Stomach (tissue), 9 donors: ENCODE measurements around the gene CLCA1. TPM values are rescaled to one million over a fixed set of nuclear protein-coding genes. Genes with fewer than 3 reads are reported as not detected.

Experiments
- DNase-seq, 2 donors: peaks; one replicate each; pipeline versions ENCODE4 v3.0.0 to v3.0.0-alpha.2; 2013 to 2019
- H3K27ac ChIP-seq, 5 donors: fragments of 200-600 bp in 4 of 5; sonication (generic) in 4 of 5; one replicate each; pipeline ENCODE4 v1.5.1; 2013 to 2019; ENCODE audit warnings: mild to moderate bottlenecking in 1 of 5, moderate library complexity in 1 of 5
- H3K27me3 ChIP-seq, 3 donors: fragments of 200-600 bp; sonication (generic); one replicate each; pipeline ENCODE4 v1.5.1; 2017 to 2019; ENCODE audit warnings: mixed run types in 1 of 3
- H3K36me3 ChIP-seq, 4 donors: fragments of 200-600 bp; sonication (generic); 1 replicate in 3 of 4; 2 replicates in 1 of 4; pipeline ENCODE4 v1.5.1; 2016 to 2019
- H3K4me1 ChIP-seq, 4 donors: fragments of 200-600 bp; sonication (generic); one replicate each; pipeline ENCODE4 v1.5.1; 2016 to 2019
- H3K4me3 ChIP-seq, 4 donors: fragments of 200-600 bp; sonication (generic) in 3 of 4; one replicate each; pipeline ENCODE4 v1.5.1; 2016 to 2019; ENCODE audit warnings: mild to moderate bottlenecking in 1 of 4
- H3K9me3 ChIP-seq, 4 donors: fragments of 200-600 bp; sonication (generic); one replicate each; pipeline ENCODE4 v1.5.1; 2016 to 2019
- EP300 ChIP-seq: sonication (generic); formaldehyde crosslinking; IDR thresholded peaks from one replicate; pipeline ENCODE4 v1.6.1; 2017; ENCODE audit warnings: antibody characterized with exemption
- POLR2A ChIP-seq, 4 donors: fragments of 450-650 bp; IDR thresholded peaks; one replicate each; pipeline ENCODE4 v1.6.1; 2016; ENCODE audit warnings: antibody characterized with exemption in 4 of 4, control low read depth in 2 of 4, mild to moderate bottlenecking in 1 of 4, moderate library complexity in 1 of 4
- POLR2AphosphoS5 ChIP-seq, 3 donors: sonication (generic); formaldehyde crosslinking; IDR thresholded peaks; one replicate each; pipeline ENCODE4 v1.6.1; 2016; ENCODE audit warnings: antibody characterized with exemption in 3 of 3
- WGBS, 5 donors: extraction: QIAGEN DNeasy Blood & Tissue Kit in 3 of 5; methylation state at CpG; one replicate each; pipeline versions ENCODE4 v1.1.5 to v1.1.7; 2013 to 2018; 5-methylcytosine and 5-hydroxymethylcytosine counted together
- intact Hi-C: fragments of 100-400 bp; cut with DNase I; formaldehyde crosslinking; loops from one replicate; pipeline ENCODE4 v1.15.1; 2023; ENCODE audit warnings: low total_unique reads
- polyA plus RNA-seq, 3 donors: library from polyadenylated mRNA; stranded (reverse); fragments of 200-250 nt; gene quantifications; one replicate each; pipeline ENCODE4 v1.2.3, GENCODE V29; 2013
- total RNA-seq, 5 donors: library from RNA; depleted of rRNA; stranded (reverse); fragments of >200 nt; gene quantifications; one replicate each; pipeline versions ENCODE4 v1.1.0 to v1.2.3, GENCODE V29; 2014 to 2016
- TF ChIP-seq, protein P1 (sequence below), 7 experiments: fragments of 450-650 bp in 4 of 7; fragments of 200-600 bp in 3 of 7; sonication (generic) in 3 of 7; IDR thresholded peaks; one replicate each; pipeline ENCODE4 v1.5.1; 2016 to 2019; ENCODE audit warnings: antibody characterized with exemption in 7 of 7, control low read depth in 2 of 7, mild to moderate bottlenecking in 1 of 7
- donor health status: healthy with polysubstance abuse.
- donor health status: Bipolar disorder and iron deficiency.
- donor health status: healthy.

The CLCA1 gene
- total and polyA plus RNA-seq, 8 donors = 0.12 to 89.8 (median 13.0) TPM; not detected in 4

DNA sequence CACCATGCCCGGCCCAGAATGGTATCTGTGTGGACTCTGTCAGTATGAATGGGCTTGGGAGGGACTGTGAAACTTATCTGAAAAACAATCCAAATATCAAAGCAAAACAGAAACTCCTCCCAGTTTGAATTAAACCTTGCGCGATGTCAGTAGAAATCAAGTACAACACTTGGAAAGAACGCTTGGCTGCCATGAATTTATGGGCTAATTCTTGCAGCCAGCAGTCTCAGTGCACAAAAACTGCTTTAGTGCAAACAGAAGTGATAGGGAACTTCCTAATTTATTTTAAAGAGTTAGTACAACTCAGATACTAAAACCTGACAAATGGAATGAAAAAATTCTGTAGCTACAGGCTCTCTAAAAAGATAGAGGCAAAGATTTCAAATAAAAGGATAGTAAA, 8.5 kb downstream of the CLCA1 start:
- DNase-seq = no peak
- Histone ChIP-seq H3K4me1 (no peaks in the 10 kb centered on the region), H3K27ac (no peak overlapping the region), H3K9me3 (no peaks in the 10 kb centered on the region), H3K36me3 (no peaks in the 10 kb centered on the region), H3K4me3 (no peak overlapping the region), H3K27me3 (peaks cover 0 to 3% (median 0%) of the 10 kb centered on the region in 3 donors)
- 68 to 71% (median 69%) methylated on average over 4 of the region's 4 CpGs for WGBS, 5 donors
- TF ChIP-seq POLR2AphosphoS5 (IDR thresholded peaks at IDR 0.05) = no peak
- TF ChIP-seq, protein P1, sequence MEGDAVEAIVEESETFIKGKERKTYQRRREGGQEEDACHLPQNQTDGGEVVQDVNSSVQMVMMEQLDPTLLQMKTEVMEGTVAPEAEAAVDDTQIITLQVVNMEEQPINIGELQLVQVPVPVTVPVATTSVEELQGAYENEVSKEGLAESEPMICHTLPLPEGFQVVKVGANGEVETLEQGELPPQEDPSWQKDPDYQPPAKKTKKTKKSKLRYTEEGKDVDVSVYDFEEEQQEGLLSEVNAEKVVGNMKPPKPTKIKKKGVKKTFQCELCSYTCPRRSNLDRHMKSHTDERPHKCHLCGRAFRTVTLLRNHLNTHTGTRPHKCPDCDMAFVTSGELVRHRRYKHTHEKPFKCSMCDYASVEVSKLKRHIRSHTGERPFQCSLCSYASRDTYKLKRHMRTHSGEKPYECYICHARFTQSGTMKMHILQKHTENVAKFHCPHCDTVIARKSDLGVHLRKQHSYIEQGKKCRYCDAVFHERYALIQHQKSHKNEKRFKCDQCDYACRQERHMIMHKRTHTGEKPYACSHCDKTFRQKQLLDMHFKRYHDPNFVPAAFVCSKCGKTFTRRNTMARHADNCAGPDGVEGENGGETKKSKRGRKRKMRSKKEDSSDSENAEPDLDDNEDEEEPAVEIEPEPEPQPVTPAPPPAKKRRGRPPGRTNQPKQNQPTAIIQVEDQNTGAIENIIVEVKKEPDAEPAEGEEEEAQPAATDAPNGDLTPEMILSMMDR (IDR thresholded peaks at IDR 0.05) = no peak
- TF ChIP-seq EP300 = no peak
- intact Hi-C loops = no loop called here

DNA sequence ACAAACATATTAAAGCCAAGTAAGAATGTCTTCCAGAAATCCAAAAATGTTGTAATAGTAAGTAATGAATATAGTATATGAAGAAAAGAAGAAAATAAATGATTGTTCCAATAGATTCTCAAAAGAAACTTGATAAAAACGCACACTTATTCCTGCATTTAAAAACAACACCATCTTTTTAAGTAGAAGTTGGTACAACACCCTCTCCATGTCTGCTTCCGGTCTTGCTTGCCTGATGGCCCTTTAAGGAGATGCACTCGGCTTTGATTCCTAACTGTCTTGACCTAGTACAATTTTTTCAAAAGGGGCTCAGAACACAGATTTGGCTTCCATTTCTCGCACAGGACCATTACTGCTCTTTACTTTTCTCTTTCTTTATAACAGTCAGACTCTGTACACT, 9.0 kb downstream of the CLCA1 start:
- H3K36me3 ChIP-seq = no peaks in the 10 kb centered on the region
- intact Hi-C loops = no loop called here
- H3K4me3 ChIP-seq = no peak overlapping the region
- H3K27ac ChIP-seq = no peak overlapping the region
- WGBS, 5 donors = 68 to 88% (median 83%) methylated on average over 4 of the region's 4 CpGs
- H3K27me3 ChIP-seq = no peaks in the 10 kb centered on the region
- TF ChIP-seq POLR2A (IDR thresholded peaks at IDR 0.05) (no peak), POLR2AphosphoS5 (IDR thresholded peaks at IDR 0.05) (no peak), EP300 (no peak)
- TF ChIP-seq, protein P1 (IDR thresholded peaks at IDR 0.05) = no peak
- no peak for DNase-seq
- no peaks in the 10 kb centered on the region for H3K9me3 ChIP-seq
- H3K4me1 ChIP-seq = no peaks in the 10 kb centered on the region

DNA sequence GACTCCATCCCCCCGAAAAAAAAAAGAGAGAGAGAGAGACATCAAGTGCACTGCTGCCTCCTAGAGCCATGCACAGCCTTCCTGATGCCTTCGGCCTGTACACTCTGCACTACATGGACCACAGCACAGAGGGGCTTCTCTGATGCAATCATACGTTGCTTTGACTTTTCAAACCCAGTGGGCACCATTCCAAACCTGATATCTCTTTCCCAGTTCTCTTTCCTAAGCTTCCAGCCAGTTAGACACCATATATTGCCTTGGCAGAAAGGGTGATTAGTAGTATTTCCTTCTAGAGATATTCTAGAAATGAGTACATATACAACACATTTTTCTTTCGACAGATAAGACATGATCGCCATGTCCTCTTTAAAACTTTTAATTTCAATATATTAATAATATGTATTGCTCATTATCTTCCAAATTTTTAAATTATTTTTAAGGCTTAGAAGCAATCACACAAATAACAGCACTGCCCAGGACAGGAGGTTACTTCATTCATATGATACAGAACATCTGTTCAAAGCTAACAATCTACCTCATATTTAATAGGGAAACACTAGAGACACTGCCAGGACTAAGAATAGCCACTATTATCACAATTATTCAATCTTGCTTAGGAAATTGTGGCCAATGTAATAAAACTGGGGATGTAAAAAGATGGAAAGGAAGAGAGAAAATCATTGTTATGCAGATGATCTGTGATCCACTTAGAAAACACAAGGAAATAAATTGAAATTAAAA, 9.9 kb downstream of the CLCA1 start:
- 63 to 87% (median 71%) methylated on average over 5 of the region's 5 CpGs for WGBS, 5 donors
- Histone ChIP-seq H3K27me3 (no peaks in the 10 kb centered on the region), H3K4me3 (no peak overlapping the region), H3K9me3 (no peaks in the 10 kb centered on the region), H3K36me3 (no peaks in the 10 kb centered on the region), H3K4me1 (no peaks in the 10 kb centered on the region), H3K27ac (no peak overlapping the region)
- TF ChIP-seq EP300 (no peak), POLR2A (IDR thresholded peaks at IDR 0.05) (no peak)
- TF ChIP-seq, protein P1 (IDR thresholded peaks at IDR 0.05) = no peak
- no peak for DNase-seq
- intact Hi-C loops = no loop called here

DNA sequence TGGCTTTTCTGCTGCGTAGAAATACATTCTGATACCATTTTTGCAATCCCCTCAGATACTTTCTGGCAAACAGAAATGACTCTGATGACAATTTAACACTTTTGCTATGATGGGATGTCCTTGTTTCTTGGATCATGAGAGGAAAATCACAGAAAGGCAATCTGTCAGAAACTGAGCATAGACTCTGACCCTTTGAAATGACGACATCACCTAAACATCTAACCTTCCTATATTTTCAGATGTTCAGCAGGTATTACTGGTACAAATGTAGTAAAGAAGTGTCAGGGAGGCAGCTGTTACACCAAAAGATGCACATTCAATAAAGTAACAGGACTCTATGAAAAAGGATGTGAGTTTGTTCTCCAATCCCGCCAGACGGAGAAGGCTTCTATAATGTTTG, 13.2 kb downstream of the CLCA1 start:
- WGBS, 5 donors = 56 to 70% (median 64%) methylated on average over 4 of the region's 4 CpGs
- Histone ChIP-seq H3K27me3 (no peaks in the 10 kb centered on the region), H3K36me3 (no peaks in the 10 kb centered on the region), H3K4me1 (no peaks in the 10 kb centered on the region), H3K27ac (no peak overlapping the region), H3K4me3 (no peak overlapping the region), H3K9me3 (no peaks in the 10 kb centered on the region)
- intact Hi-C loops = no loop called here
- DNase-seq = no peak
- TF ChIP-seq POLR2AphosphoS5 (IDR thresholded peaks at IDR 0.05) (no peak), EP300 (no peak), POLR2A (IDR thresholded peaks at IDR 0.05) (no peak)
- TF ChIP-seq, protein P1 (IDR thresholded peaks at IDR 0.05) = no peak
